ENCODE data around the gene PEF1.

The PEF1 gene

DNA sequence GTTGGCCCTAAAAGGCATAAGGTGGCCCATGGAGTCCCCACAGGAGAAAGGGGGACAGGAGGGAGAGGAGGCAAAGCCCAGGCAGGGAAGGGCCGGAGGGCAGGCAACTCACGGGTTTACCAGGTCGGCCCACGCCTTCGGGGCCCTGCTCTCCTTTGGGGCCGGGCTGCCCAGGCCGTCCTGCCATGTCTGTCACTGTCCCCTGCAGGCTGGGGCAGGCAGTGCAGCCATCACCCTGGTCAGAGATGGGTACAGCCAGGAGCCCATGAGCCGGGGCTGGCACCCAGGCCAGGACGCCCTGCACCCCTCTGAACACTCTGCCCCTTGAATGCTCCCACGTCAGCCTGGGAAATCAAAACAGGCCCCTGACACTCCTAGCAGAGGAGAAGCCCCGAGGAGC is 39.3 kb upstream of the PEF1 start:
- Histone ChIP-seq H3K4me3 (ENCODE audit: low read length) (no peak overlapping the region), H3K79me2 (ENCODE audit: low read length) (no peaks in the 10 kb centered on the region), H4K20me1 (ENCODE audit: insufficient read depth, low read length) (no peaks in the 10 kb centered on the region), H3K27me3 (replicated peaks; ENCODE audit: insufficient read depth, low read length) (peaks cover 97% of the 10 kb centered on the region), H3K9ac (ENCODE audit: low read length) (no peak overlapping the region), H3K9me2 (replicated peaks; ENCODE audit: insufficient read depth, low read length) (no peaks in the 10 kb centered on the region), H3F3A (ENCODE audit: insufficient read depth, low read length) (no peaks in the 10 kb centered on the region), H3K4me2 (ENCODE audit: low read depth, low read length) (no peak overlapping the region), H3K27ac (ENCODE audit: low read length) (no peak overlapping the region), H3K36me3 (replicated peaks; ENCODE audit: insufficient read depth, low read length) (no peaks in the 10 kb centered on the region), H2AFZ (ENCODE audit: low read length) (no peak overlapping the region), H3K9me3 (replicated peaks; ENCODE audit: insufficient read depth, low read length) (no peaks in the 10 kb centered on the region), H3K4me1 (ENCODE audit: low read length) (no peaks in the 10 kb centered on the region)
- peak; percentile 16 for DNase-seq
- no peak for TF ChIP-seq EZH2phosphoT487 (IDR thresholded peaks at IDR 0.05; ENCODE audit: low read length)
- no peak for TF ChIP-seq EZH2 (optimal IDR thresholded peaks at IDR 0.05; ENCODE audit: low read depth, low read length)
- TF ChIP-seq, protein P1, sequence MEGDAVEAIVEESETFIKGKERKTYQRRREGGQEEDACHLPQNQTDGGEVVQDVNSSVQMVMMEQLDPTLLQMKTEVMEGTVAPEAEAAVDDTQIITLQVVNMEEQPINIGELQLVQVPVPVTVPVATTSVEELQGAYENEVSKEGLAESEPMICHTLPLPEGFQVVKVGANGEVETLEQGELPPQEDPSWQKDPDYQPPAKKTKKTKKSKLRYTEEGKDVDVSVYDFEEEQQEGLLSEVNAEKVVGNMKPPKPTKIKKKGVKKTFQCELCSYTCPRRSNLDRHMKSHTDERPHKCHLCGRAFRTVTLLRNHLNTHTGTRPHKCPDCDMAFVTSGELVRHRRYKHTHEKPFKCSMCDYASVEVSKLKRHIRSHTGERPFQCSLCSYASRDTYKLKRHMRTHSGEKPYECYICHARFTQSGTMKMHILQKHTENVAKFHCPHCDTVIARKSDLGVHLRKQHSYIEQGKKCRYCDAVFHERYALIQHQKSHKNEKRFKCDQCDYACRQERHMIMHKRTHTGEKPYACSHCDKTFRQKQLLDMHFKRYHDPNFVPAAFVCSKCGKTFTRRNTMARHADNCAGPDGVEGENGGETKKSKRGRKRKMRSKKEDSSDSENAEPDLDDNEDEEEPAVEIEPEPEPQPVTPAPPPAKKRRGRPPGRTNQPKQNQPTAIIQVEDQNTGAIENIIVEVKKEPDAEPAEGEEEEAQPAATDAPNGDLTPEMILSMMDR (IDR thresholded peaks at IDR 0.05; ENCODE audit: low read length): peak; percentile 55

GRCh38 chr1:31681415-31681814 is 36.7 kb upstream of the PEF1 start:
- Histone ChIP-seq H3K79me2 (ENCODE audit: low read length) (no peaks in the 10 kb centered on the region), H2AFZ (ENCODE audit: low read length) (no peak overlapping the region), H3F3A (ENCODE audit: insufficient read depth, low read length) (no peaks in the 10 kb centered on the region), H3K4me1 (ENCODE audit: low read length) (no peaks in the 10 kb centered on the region), H3K9ac (ENCODE audit: low read length) (no peak overlapping the region), H3K4me2 (ENCODE audit: low read depth, low read length) (no peak overlapping the region), H3K27ac (ENCODE audit: low read length) (no peak overlapping the region), H3K9me3 (replicated peaks; ENCODE audit: insufficient read depth, low read length) (no peaks in the 10 kb centered on the region), H3K36me3 (replicated peaks; ENCODE audit: insufficient read depth, low read length) (no peaks in the 10 kb centered on the region), H3K27me3 (replicated peaks; ENCODE audit: insufficient read depth, low read length) (peaks cover 97% of the 10 kb centered on the region), H4K20me1 (ENCODE audit: insufficient read depth, low read length) (no peaks in the 10 kb centered on the region), H3K4me3 (ENCODE audit: low read length) (no peak overlapping the region), H3K9me2 (replicated peaks; ENCODE audit: insufficient read depth, low read length) (no peaks in the 10 kb centered on the region)
- no peak for DNase-seq
- TF ChIP-seq, protein P1 (IDR thresholded peaks at IDR 0.05; ENCODE audit: low read length): no peak

- TF ChIP-seq EZH2phosphoT487 (IDR thresholded peaks at IDR 0.05; ENCODE audit: low read length) (no peak), EZH2 (optimal IDR thresholded peaks at IDR 0.05; ENCODE audit: low read depth, low read length) (no peak)
- TF ChIP-seq, protein P1 (IDR thresholded peaks at IDR 0.05; ENCODE audit: low read length): no peak
- H3F3A ChIP-seq (ENCODE audit: insufficient read depth, low read length): no peaks in the 10 kb centered on the region
- no peak overlapping the region for H2AFZ ChIP-seq (ENCODE audit: low read length)
- no peak overlapping the region for H3K9ac ChIP-seq (ENCODE audit: low read length)
- H3K9me3 ChIP-seq (replicated peaks; ENCODE audit: insufficient read depth, low read length): no peaks in the 10 kb centered on the region
- no peak overlapping the region for H3K4me3 ChIP-seq (ENCODE audit: low read length)
- no peaks in the 10 kb centered on the region for H3K36me3 ChIP-seq (replicated peaks; ENCODE audit: insufficient read depth, low read length)
- H3K79me2 ChIP-seq (ENCODE audit: low read length): no peaks in the 10 kb centered on the region
- no peak for DNase-seq
- H4K20me1 ChIP-seq (ENCODE audit: insufficient read depth, low read length): no peaks in the 10 kb centered on the region
- H3K27ac ChIP-seq (ENCODE audit: low read length): no peak overlapping the region
- H3K9me2 ChIP-seq (replicated peaks; ENCODE audit: insufficient read depth, low read length): no peaks in the 10 kb centered on the region
- peaks cover 97% of the 10 kb centered on the region for H3K27me3 ChIP-seq (replicated peaks; ENCODE audit: insufficient read depth, low read length)
- H3K4me1 ChIP-seq (ENCODE audit: low read length): no peaks in the 10 kb centered on the region
- H3K4me2 ChIP-seq (ENCODE audit: low read depth, low read length): no peak overlapping the region
These were observed 35.1 kb upstream of the PEF1 start for GRCh38 chr1:31679676-31680230.
